GM21423 (cell line): ENCODE results near the gene PPA1.
"Not testable (repeated sequence)": the region's sequence is repeated elsewhere in the genome, so short reads cannot be mapped to it uniquely, and the experiment has no call there.

Source experiments
- ATAC-seq: cut with Tn5 transposase; IDR thresholded peaks from one replicate; pipeline ENCODE4 v1.9.1; 2021; ENCODE audit warnings: mild to moderate bottlenecking, moderate library complexity; ENCODE audit not compliant: unreplicated experiment

PPA1 gene

DNA sequence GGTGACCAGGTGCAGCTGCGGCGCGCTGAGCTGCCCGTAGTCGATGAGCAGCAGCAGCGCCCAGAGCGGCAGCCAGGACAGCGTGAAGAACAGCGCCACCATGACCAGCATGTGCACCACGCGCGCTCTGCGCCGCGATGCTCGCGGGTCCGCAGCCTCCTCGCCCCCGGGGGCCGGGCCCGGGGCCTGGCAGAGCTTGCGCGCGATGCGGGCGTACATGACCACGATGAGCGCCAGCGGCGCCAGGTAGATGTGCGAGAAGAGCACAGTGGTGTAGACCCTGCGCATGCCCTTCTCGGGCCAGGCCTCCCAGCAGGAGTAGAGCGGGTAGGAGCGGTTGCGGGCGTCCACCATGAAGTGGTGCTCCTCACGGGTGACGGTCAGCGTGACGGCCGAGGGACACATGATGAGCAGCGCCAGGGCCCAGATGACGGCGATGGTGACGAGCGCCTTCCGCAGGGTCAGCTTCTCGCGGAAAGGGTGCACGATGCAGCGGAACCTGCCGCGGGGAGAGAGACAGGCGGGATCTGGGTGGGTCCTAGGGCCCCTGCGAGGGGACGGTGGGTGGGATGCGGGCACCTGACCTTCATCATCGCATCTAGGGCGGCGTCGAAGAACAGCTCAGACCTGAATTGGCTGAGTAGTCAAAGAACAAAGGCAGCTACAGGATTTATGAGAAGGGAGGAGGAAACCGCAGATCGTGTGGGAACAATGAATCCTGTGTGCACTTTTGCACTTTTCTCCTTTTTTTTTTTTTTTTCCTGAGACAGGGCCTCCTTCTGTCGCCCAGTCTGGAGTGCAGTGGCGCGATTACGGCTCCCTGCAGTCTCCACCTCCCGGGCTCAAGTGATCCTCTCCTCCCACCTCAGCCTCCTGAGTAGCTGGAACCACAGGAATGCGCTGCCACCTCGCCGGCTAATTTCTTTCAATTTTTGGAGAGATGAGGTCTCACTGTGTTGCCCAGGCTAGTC, 22.4 kb upstream of the PPA1 start:
- ATAC-seq = no peak

DNA sequence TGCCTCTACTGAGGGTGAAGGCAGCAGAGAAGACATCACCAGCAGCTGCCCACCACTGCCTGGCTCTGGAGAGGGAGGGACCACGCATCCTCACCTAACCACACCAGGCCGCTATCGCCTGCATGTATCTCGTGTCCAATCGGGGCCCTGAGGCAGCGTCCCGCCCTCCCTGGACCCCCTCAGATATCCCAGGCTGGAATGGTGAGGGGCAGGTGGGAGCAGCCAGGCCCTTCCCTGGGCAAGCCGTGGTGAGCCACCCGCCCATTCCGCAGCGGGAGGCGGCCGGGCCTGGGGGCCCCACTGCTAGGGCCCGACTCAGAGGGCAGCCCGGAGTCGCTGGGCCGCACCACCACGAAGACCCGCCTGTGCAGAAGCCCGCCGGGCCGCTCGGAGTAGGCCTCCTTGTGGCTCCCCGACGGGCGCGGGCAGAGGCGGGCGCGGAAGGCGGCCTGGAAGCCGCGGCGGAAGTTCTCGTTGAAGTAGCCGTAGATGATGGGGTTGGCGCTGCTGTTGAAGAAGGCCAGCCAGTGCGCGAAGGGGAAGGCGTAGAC, 21.6 kb upstream of the PPA1 start:
- ATAC-seq = no peak

DNA sequence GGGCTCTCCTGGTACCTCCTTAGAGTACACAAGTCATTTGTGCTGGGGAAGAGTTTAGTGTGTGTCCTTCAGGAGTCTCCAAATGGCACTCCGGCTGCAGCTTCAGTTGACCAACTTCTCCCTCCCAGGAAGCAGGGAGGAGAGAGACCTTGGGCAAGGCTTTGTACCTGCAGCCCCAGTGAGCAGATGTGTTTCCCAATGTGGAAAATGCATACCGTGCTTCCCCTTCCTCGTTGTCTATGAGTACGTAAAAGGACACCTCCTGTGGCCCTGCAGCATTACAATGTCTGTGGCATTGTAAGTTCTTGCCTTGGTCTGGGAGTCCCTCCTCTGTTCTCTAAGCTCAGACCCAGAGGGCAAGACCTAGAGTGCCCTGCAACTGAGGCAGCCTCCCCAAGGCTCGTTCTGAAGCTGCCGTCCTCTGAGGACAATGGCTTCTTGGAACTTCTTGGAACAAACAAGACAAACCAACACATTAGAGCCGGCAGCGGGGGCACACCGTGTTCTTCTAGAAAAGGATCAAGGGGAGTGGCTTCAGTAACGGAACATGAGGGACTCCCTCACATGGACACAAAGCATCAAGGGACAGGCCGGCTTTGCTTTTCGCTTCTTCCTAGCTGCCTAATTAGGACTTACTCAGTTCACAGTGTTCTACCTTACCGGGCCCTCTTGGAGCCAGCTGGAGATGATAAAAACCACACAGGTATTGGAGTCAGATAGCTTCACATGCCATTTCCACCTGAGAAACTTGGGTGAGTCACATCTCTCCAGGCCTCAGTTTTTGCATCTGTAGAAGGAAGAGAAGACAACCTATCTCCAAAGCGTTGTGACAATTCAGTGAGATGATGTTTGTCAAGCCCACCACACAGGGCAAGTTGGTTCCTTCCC, 20.9 kb upstream of the PPA1 start:
- no peak for ATAC-seq

DNA sequence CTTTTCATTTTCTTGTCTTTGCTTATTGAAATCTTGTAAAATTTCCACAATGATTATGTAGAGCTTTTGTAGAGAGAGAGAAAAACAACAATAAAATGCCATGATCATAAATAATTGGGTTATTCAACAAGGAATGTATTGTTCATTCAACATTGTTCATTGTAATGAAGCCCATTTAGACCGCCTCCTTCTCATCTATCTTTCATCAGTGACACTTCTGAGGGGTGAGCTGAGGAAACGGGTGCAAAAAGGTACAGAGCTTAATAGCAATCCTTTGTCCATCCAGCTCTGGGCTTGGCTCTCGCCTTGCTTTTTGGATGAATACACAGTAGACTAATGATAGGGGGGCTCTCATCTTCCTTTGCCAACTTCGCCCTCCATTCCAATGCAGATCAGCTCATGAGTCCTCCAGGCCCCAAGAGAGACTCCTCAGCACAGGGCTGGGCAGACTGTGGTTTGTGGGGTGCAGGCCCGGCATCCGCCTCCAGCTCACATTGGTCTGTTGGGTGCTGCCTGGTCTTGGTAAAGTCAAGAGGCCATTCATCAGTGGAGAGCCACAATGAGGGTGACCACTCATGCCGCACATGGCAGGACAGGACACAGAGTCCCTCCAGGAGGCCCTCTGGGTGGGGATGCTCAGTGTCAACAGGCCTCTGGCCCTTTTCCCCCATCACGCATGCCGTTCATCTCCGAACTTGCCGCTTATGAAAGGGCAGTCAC, 17.9 kb upstream of the PPA1 start:
- no peak for ATAC-seq

DNA sequence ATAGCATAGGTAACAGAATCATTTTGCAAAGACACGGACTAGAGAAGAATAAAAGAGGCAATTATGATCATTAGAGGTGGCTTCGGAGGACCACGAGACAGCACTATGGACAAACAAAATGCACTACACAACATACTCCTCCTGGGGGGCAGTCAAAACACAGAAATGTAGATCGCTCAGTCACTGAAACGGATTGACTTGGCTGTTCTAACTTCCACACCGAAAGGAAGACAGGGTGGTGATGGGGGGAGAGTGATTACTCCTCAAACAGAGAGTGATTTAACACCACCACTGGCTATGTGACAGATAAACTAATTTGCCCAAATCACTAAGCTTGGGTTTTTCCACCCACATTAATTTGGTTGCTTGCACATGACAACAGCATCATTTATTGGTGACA, 14.1 kb upstream of the PPA1 start:
- ATAC-seq = no peak

DNA sequence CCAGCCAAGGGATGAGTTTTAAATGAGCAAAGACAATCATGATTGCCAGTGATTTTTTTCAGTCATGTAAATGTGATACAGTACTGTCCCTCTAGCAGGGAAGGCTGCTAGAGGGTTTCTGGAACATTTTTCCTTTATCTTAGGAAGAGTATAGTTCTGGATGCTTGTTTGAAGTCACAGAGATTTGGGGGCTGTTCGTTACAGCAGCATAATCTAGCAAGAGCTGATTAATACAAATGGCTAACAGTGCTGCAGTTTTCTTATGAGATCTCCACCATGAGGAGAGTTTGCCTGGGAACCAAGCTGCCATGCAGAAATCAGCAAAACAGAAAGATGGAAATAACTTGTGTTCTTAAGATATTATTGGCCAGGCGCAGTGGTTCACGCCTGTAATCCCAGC, 7.9 kb upstream of the PPA1 start:
- no peak for ATAC-seq

DNA sequence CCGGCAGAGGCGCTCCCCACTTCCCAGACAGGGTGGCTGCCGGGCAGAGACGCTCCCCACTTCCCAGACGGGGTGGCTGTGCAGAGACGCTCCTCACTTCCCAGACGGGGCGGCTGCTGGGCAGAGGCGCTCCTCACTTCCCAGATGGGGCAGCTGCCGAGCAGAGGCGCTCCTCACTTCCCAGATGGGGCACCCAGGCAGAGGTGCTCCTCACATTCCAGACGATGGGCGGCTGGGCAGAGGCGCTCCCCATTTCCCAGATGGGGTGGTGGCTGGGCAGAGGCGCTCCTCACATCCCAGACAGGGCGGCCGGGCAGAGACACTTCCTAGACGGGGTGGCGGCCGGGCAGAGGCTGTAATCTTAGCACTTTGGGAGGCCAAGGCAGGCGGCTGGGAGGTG, 6.8 kb upstream of the PPA1 start:
- ATAC-seq = not testable (repeated sequence)

DNA sequence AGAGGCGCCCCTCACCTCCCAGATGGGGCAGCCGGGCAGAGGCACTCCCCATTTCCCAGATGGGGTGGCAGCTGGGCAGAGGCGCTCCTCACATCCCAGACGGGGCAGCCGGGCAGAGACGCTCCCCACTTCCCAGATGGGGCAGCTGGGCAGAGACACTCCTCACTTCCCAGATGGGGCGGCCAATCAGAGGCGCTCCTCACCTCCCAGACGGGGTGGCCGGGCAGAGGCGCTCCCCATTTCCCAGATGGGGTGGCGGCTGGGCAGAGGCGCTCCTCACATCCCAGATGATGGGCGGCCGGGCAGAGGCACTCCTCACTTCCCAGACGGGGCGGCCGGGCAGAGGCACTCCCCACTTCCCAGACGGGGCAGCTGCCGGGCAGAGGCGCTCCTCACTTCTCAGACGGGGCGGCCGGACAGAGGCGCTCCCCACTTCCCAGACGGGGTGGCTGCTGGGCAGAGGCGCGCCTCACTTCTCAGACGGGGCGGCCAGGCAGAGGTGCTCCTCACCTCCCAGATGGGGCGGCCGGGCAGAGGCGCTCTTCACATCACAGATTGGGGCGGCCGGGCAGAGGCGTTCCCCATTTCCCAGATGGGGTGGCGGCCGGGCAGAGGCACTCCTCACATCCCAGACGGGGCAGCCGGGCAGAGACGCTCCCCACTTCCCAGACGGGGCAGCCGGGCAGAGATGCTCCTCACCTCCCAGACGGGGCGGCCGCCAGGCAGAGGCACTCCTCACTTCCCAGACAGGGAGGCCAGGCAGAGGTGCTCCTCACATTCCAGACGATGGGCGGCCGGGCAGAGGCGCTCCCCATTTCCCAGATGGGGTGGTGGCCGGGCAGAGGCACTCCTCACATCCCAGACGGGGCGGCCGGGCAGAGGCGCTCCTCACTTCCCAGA, 6.1 kb upstream of the PPA1 start:
- ATAC-seq = not testable (repeated sequence)

DNA sequence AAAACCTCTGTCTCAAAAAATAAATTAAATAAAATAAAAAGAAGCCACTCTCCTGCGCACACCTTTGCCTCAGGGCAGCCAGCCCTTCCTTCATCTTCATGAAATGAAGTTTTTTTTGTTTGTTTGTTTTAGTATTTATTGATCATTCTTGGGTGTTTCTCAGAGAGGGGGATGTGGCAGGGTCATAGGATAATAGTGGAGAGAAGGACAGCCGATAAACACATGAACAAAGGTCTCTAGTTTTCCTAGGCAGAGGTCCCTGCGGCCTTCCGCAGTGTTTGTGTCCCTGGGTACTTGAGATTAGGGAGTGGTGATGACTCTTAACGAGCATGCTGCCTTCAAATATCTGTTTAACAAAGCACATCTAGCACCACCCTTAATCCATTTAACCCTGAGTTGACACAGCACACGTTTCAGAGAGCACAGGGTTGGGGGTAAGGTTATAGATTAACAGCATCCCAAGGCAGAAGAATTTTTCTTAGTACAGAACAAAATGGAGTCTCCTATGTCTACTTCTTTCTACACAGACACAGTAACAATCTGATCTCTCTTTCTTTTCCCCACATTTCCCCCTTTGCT, 4.8 kb upstream of the PPA1 start:
- not testable (repeated sequence) for ATAC-seq

DNA sequence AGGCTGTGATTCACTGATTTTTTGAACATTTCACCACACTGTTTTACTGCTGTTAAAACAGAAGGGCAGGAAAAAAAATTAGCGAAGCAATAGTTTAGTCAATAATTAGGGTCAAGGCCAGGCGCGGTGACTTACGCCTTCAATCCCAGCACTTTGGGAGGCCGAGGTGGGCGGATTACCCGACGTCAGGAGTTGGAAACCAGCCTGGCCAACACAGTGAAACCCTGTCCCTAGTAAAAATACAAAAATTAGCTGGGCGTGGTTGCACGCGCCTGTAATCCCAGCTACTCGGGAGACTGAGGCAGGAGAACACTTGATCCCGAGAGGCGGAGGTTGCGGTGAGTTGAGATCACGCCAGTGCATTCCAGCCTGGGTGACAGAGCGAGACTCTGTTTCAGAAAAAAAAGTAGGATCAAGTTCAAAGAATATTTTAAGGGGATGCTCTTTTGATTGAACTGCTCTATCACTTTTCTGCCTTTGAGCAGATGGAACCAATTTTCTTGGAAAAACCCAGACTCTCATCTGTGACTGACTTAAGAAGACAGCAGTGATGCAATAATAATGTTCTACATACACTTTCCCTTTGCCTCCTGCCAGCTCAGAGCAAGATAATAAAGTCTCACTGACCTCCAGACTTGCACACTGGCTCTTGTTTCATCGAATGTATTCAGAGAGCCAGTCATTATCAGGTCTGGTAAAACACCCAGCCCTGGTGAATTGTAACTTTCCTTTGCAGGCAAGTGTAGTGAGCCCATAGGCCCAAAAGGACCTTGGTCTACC, 1.6 kb upstream of the PPA1 start:
- ATAC-seq = no peak

DNA sequence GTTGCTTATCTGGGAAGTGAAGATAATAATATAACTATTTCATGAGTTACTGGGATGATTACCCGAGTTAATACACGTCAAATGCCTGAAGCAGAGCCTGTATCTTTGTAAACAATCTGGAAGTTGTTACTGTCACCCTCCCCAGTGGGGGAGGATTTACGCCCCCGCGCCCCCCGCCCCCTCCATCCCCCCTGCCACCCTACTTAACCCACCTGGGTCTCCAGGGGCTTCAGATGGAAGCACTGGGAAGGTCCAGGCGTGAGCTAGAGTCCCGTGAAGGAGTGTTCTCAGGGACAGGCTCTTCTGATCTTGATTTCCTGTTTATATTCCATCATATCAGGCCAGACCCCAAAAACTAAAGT, 691 bp upstream of the PPA1 start:
- ATAC-seq = no peak

DNA sequence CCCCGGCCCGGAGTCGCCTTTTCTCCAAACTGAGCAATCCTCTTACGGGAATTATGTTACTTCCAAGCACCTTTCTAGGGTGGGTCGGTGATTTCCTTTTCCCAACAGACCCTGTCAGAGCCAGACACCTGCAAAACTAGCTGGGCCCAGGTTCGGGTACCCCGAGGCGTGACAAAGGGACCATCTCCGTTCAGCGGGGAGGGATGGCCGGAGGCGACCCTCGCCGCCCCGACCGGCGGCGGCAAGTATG, 445 bp downstream of the PPA1 start:
- ATAC-seq = no peak

DNA sequence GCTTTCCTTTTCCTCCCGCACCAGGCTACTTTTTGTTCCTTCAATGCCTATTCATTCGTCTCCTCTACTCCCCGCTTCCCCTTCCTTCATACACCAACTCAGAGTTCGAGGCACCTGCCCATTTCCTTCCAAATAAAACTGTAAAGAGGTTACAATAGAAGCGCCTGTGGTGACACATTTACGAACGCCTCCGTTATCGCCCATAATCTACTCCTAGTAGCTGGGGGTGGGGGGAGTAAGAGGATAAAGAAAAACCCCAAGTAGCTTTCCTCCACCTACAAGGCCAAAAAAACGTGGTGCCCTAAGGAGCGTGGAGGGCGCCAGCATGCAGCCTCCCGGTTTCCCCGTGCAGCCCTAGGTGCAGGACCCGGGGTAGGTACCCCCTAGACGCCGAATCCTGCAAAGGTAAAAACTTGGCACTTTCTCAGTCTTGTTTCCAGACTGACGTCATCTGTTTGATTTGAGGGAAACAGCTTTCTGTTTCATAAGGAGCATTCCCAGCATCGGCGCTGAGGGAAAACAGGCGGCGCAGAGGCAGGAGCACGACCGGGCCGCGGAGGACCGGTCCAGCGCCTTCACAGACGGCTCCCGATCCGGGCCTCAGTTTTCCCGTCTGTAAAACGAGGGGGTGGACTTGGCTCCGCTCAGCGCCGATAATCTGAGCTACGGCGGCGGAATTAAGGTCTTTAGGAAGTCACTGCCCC, 922 bp downstream of the PPA1 start:
- no peak for ATAC-seq

DNA sequence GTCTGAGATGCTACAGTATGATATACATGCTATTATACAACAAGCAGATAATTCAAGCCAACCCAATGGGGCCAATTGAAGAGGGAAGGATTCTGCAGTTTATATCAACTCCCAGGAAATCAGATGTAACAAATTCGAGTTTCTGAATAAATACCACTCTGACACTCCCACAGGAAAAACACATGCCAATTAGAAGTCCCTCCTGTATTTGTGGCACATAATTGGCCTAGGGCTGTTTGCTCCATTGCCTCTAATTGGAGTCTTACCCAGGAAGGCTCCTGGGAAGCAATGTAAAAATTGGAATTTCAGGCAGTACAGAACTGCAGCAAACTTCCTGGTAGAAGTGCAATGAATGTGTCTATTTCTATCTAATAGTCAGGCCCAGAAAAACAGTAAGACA, 4.7 kb downstream of the PPA1 start:
- ATAC-seq = no peak

DNA sequence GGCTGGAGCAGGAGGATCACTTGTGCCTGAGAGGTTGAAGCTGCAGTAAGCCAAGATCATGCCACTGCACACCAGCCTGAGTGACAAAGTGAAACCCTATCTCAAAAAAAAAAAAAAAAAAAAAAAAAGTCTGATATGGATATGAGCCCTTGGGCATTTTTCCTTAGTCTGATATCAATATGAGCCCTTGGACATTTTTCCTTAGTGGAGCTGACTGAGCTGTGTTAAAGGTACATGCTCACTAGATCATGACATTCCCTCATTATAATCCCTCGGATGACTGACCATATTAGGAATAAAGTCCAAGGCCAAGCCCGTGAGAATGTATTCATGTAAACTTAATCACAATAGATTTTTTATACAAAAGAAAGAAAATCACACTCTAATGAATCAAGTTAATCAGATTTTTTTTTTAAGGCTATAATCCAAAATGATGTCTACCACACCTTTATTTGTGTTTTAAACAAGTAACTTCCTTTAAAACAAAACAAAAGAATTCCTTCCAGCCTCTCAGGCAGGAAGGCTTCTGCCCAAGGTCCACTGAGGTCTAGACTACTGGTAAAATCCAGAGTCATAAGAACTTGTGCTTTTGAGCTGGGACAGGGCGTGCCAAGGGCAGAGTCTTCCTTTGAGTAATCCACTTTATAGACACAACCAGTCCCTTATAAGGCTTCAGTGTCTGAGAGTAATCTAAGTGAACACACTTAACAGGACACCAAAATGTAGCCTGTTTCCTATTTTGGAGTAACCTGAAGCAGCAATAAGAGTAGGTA, 5.5 kb downstream of the PPA1 start:
- ATAC-seq = no peak

DNA sequence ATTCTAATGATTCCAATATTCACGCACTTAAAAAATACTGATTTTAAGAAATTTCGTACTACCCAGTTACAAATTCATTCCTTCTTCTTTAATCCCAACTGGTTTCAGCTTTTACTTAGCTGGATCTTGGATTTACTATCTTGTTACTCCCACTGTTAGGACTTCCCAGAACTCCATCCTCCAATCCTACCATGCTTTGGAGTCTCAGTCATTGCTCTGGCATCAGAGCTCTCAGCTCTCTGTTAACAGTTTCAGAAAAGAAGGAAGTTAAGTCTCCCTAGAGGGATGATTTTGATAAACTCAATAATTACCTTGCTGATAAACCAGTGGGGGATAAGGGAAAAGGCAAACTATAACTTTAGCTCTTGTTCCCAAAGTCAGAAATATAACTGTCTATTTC, 9.5 kb downstream of the PPA1 start:
- no peak for ATAC-seq

DNA sequence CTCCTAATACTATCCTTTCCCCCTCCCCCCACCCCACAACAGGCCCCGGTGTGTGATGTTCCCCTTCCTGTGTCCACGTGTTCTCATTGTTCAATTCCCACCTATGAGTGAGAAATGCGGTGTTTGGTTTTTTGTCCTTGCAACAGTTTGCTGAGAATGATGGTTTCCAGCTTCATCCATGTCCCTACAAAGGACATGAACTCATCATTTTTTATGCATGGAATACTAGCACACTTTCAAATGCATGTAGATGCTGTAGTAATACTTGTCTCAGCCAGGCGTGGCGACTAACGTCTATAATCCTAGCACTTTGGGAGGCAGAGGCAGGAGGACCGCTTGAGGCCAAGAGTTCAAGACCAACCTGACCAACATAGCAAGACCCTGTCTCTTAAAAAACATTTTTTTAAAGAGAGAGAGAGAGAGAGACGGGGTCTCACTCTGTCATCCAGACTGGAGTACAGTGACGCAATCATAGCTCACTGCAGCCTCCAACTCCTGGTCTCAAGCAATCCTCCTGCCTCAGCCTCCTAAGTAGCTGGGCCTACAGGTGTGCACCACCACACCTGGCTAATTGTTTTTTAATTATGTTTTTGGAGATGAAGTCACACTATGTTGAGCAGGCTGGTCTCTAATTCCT, 10.3 kb downstream of the PPA1 start:
- ATAC-seq = not testable (repeated sequence)
